K562 (cell line): ENCODE measurements around the gene FAM114A1.

Experiments used
- BRCA1 ChIP-seq, 2 experiments: fragments of 450-650 bp in 1 of 2; sonication (generic) in 1 of 2; formaldehyde crosslinking in 1 of 2; IDR thresholded peaks; 2 replicates each; pipeline versions ENCODE4 v1.5.0 to v1.6.1; 2017 to 2020; ENCODE audit warnings: mild to moderate bottlenecking in 1 of 2, missing genetic modification reagents in 1 of 2
- CTCF ChIP-seq, 3 experiments: IDR thresholded peaks in 2 of 3; conservative IDR thresholded peaks in 1 of 3; 2 replicates each; pipeline ENCODE4 v1.5.1; 2011 to 2012; ENCODE audit warnings: low read length in 3 of 3, mild to moderate bottlenecking in 3 of 3, control low read depth in 2 of 3, improper control_type of control experiment in 1 of 3, inconsistent platforms in 1 of 3, low read depth in 1 of 3, mixed read lengths in 1 of 3, moderate library complexity in 1 of 3; ENCODE audit not compliant: insufficient read depth in 2 of 3
- EZH2 ChIP-seq: IDR thresholded peaks from 2 replicates; pipeline ENCODE4 v1.6.1; 2012; ENCODE audit warnings: low read depth, mild to moderate bottlenecking, inconsistent platforms, low read length, borderline replicate concordance
- MYC ChIP-seq, 2 experiments: fragments of 250-450 bp in 1 of 2; sonication (Bioruptor Pico) in 1 of 2; IDR thresholded peaks; 2 replicates each; pipeline versions ENCODE4 v1.5.1 to v1.6.1; 2012 to 2021; ENCODE audit warnings: low read depth in 2 of 2, borderline replicate concordance in 1 of 2, improper control_type of control experiment in 1 of 2, low read length in 1 of 2, mild to moderate bottlenecking in 1 of 2, moderate library complexity in 1 of 2
- SREBF2 ChIP-seq: sonication (generic); formaldehyde crosslinking; IDR thresholded peaks from 2 replicates; pipeline ENCODE4 v1.4.0; 2020; ENCODE audit warnings: mild to moderate bottlenecking, missing genetic modification reagents
- TF ChIP-seq, protein P1 (sequence below): fragments of 200-600 bp; sonication (generic); IDR thresholded peaks from one replicate; pipeline ENCODE4 v1.6.1; 2012; ENCODE audit warnings: mild to moderate bottlenecking, low read depth, low read length, inconsistent platforms

- TF ChIP-seq BRCA1 (IDR thresholded peaks at IDR 0.05), result no peak
- no peak for TF ChIP-seq BRCA1 (CRISPR knock-in tag; IDR thresholded peaks at IDR 0.05)
- TF ChIP-seq CTCF (IDR thresholded peaks at IDR 0.05 in 2 of 3, conservative IDR thresholded peaks at IDR 0.05 in 1 of 3; ENCODE audit: insufficient read depth in 2 of 3, low read depth in 1 of 3, low read length in 3 of 3), result no peak
- TF ChIP-seq, protein P1, sequence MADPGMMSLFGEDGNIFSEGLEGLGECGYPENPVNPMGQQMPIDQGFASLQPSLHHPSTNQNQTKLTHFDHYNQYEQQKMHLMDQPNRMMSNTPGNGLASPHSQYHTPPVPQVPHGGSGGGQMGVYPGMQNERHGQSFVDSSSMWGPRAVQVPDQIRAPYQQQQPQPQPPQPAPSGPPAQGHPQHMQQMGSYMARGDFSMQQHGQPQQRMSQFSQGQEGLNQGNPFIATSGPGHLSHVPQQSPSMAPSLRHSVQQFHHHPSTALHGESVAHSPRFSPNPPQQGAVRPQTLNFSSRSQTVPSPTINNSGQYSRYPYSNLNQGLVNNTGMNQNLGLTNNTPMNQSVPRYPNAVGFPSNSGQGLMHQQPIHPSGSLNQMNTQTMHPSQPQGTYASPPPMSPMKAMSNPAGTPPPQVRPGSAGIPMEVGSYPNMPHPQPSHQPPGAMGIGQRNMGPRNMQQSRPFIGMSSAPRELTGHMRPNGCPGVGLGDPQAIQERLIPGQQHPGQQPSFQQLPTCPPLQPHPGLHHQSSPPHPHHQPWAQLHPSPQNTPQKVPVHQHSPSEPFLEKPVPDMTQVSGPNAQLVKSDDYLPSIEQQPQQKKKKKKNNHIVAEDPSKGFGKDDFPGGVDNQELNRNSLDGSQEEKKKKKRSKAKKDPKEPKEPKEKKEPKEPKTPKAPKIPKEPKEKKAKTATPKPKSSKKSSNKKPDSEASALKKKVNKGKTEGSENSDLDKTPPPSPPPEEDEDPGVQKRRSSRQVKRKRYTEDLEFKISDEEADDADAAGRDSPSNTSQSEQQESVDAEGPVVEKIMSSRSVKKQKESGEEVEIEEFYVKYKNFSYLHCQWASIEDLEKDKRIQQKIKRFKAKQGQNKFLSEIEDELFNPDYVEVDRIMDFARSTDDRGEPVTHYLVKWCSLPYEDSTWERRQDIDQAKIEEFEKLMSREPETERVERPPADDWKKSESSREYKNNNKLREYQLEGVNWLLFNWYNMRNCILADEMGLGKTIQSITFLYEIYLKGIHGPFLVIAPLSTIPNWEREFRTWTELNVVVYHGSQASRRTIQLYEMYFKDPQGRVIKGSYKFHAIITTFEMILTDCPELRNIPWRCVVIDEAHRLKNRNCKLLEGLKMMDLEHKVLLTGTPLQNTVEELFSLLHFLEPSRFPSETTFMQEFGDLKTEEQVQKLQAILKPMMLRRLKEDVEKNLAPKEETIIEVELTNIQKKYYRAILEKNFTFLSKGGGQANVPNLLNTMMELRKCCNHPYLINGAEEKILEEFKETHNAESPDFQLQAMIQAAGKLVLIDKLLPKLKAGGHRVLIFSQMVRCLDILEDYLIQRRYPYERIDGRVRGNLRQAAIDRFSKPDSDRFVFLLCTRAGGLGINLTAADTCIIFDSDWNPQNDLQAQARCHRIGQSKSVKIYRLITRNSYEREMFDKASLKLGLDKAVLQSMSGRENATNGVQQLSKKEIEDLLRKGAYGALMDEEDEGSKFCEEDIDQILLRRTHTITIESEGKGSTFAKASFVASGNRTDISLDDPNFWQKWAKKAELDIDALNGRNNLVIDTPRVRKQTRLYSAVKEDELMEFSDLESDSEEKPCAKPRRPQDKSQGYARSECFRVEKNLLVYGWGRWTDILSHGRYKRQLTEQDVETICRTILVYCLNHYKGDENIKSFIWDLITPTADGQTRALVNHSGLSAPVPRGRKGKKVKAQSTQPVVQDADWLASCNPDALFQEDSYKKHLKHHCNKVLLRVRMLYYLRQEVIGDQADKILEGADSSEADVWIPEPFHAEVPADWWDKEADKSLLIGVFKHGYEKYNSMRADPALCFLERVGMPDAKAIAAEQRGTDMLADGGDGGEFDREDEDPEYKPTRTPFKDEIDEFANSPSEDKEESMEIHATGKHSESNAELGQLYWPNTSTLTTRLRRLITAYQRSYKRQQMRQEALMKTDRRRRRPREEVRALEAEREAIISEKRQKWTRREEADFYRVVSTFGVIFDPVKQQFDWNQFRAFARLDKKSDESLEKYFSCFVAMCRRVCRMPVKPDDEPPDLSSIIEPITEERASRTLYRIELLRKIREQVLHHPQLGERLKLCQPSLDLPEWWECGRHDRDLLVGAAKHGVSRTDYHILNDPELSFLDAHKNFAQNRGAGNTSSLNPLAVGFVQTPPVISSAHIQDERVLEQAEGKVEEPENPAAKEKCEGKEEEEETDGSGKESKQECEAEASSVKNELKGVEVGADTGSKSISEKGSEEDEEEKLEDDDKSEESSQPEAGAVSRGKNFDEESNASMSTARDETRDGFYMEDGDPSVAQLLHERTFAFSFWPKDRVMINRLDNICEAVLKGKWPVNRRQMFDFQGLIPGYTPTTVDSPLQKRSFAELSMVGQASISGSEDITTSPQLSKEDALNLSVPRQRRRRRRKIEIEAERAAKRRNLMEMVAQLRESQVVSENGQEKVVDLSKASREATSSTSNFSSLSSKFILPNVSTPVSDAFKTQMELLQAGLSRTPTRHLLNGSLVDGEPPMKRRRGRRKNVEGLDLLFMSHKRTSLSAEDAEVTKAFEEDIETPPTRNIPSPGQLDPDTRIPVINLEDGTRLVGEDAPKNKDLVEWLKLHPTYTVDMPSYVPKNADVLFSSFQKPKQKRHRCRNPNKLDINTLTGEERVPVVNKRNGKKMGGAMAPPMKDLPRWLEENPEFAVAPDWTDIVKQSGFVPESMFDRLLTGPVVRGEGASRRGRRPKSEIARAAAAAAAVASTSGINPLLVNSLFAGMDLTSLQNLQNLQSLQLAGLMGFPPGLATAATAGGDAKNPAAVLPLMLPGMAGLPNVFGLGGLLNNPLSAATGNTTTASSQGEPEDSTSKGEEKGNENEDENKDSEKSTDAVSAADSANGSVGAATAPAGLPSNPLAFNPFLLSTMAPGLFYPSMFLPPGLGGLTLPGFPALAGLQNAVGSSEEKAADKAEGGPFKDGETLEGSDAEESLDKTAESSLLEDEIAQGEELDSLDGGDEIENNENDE, result no peak
- TF ChIP-seq EZH2, result no peak
- no peak for TF ChIP-seq MYC (IDR thresholded peaks at IDR 0.05; ENCODE audit: low read depth, low read length)
- TF ChIP-seq MYC (CRISPR knock-in tag; IDR thresholded peaks at IDR 0.05; ENCODE audit: borderline replicate concordance, low read depth), result no peak
- no peak for TF ChIP-seq SREBF2 (CRISPR knock-in tag)
These were observed 33.0 kb upstream of the FAM114A1 start for GRCh38 chr4:38834570-38834969.
